ENCODE measurements around the gene NR1D1. TPM values are rescaled to one million over a fixed set of nuclear protein-coding genes. Genes with fewer than 3 reads are reported as not detected.

Gene NR1D1
- total RNA-seq, 1 donor from 2014 or later, result 5.7 TPM

- Mint-ChIP-seq H3K27me3 (peaks cover 3% of the 10 kb centered on the region), H3K4me1 (ENCODE audit: unreplicated experiment) (peaks cover 49% of the 10 kb centered on the region)
These were observed 429 bp upstream of the NR1D1 start for GRCh38 chr17:40100669-40101366.

GRCh38 chr17:40099619-40100418 lies 570 bp downstream of the NR1D1 start:
- Mint-ChIP-seq H3K27ac (peak overlapping the region; percentile 96), H3K36me3 (peaks cover 4% of the 10 kb centered on the region), H3K4me1 (ENCODE audit: unreplicated experiment) (peaks cover 46% of the 10 kb centered on the region), H3K4me3 (peak overlapping the region; percentile 93), H3K27me3 (peaks cover 3% of the 10 kb centered on the region), H3K9me3 (no peaks in the 10 kb centered on the region)
- no peak for DNase-seq (ENCODE audit: extremely low spot score, unreplicated experiment)
- no peak for TF ChIP-seq CTCF (conservative IDR thresholded peaks at IDR 0.05)

More at GRCh38 chr17:40100669-40101366, 429 bp upstream of the NR1D1 start:
- Mint-ChIP-seq H3K9me3 (no peaks in the 10 kb centered on the region), H3K36me3 (peaks cover 4% of the 10 kb centered on the region), H3K27ac (peak overlapping the region; percentile 96), H3K4me3 (peak overlapping the region; percentile 93)
- peak; percentile 96 for DNase-seq (ENCODE audit: extremely low spot score, unreplicated experiment)
- no peak for TF ChIP-seq CTCF (conservative IDR thresholded peaks at IDR 0.05)

- Mint-ChIP-seq H3K4me3 (peak overlapping the region; percentile 93), H3K4me1 (ENCODE audit: unreplicated experiment) (peaks cover 40% of the 10 kb centered on the region), H3K27ac (peak overlapping the region; percentile 96), H3K27me3 (peaks cover 3% of the 10 kb centered on the region), H3K9me3 (no peaks in the 10 kb centered on the region), H3K36me3 (peaks cover 4% of the 10 kb centered on the region)
- DNase-seq (ENCODE audit: extremely low spot score, unreplicated experiment), result peak; percentile 92
- no peak for TF ChIP-seq CTCF (conservative IDR thresholded peaks at IDR 0.05)
These were observed 1.4 kb downstream of the NR1D1 start for GRCh38 chr17:40098846-40099618.

GRCh38 chr17:40097931-40098845 lies 2.2 kb downstream of the NR1D1 start:
- Mint-ChIP-seq H3K4me1 (ENCODE audit: unreplicated experiment) (peaks cover 34% of the 10 kb centered on the region), H3K4me3 (peak overlapping the region; percentile 93), H3K27me3 (peaks cover 3% of the 10 kb centered on the region), H3K9me3 (no peaks in the 10 kb centered on the region), H3K27ac (peak overlapping the region; percentile 96), H3K36me3 (peaks cover 7% of the 10 kb centered on the region)
- TF ChIP-seq CTCF (conservative IDR thresholded peaks at IDR 0.05), result no peak
- no peak for DNase-seq (ENCODE audit: extremely low spot score, unreplicated experiment)

GRCh38 chr17:40097087-40097486 lies 3.3 kb downstream of the NR1D1 start:
- Mint-ChIP-seq H3K36me3 (peaks cover 7% of the 10 kb centered on the region), H3K4me1 (ENCODE audit: unreplicated experiment) (peaks cover 34% of the 10 kb centered on the region), H3K27me3 (peaks cover 3% of the 10 kb centered on the region), H3K27ac (no peak overlapping the region), H3K4me3 (no peak overlapping the region), H3K9me3 (no peaks in the 10 kb centered on the region)
- no peak for TF ChIP-seq CTCF (conservative IDR thresholded peaks at IDR 0.05)
- no peak for DNase-seq (ENCODE audit: extremely low spot score, unreplicated experiment)

All from type B pancreatic cell (in vitro differentiated cells).